PC-3 (cell line): ENCODE data around the gene CMKLR1. TPM values are rescaled to one million over a fixed set of nuclear protein-coding genes. Genes with fewer than 3 reads are reported as not detected.

Source experiments
- ATAC-seq: fragments of 200-7000 bp; cut with Tn5 transposase; 2 replicates; pipeline ENCODE4 v1.9.1; 2020; ENCODE audit warnings: mild to moderate bottlenecking, moderate library complexity
- BruUV-seq: library from RNA; stranded (reverse); fragments of 400-500 nt; replicated peaks from 2 replicates; lab custom pipeline; 2021; lab: Mats Ljungman, UMichigan
- CTCF ChIA-PET: fragments of 300-600 bp; sonication (Branson Sonifier 250); formaldehyde crosslinking; loops from one replicate; lab custom pipeline; 2022; ENCODE audit warnings: antibody characterized with exemption; lab: Charles Lee
- POLR2A ChIA-PET: fragments of 300-600 bp; sonication (Branson Sonifier 250); formaldehyde crosslinking; loops from one replicate; lab custom pipeline; 2022; ENCODE audit warnings: antibody characterized with exemption; ENCODE audit not compliant: unreplicated experiment; lab: Charles Lee
- DNase-seq: peaks from one replicate; pipeline ENCODE4 v3.0.0-alpha.2; 2015
- H2AFZ ChIP-seq: fragments of 300-600 bp; sonication (generic); 2 replicates; pipeline ENCODE4 v1.6.0; 2016; ENCODE audit warnings: antibody characterized with exemption, low read length
- H3F3A ChIP-seq: fragments of 300-600 bp; sonication (generic); one replicate; pipeline ENCODE4 v1.6.0; 2017; ENCODE audit warnings: antibody characterized with exemption, low read length, control low read depth, mild to moderate bottlenecking; ENCODE audit not compliant: unreplicated experiment
- H3K27ac ChIP-seq: fragments of 300-600 bp; sonication (generic); 2 replicates; pipeline ENCODE4 v1.5.1; 2016; ENCODE audit warnings: mild to moderate bottlenecking, low read length
- H3K27me3 ChIP-seq: fragments of 300-600 bp; sonication (generic); 2 replicates; pipeline ENCODE4 v1.6.1; 2016; ENCODE audit warnings: low read length, mixed read lengths
- H3K36me3 ChIP-seq: fragments of 300-600 bp; sonication (generic); 2 replicates; pipeline ENCODE4 v1.6.1; 2016; ENCODE audit warnings: low read depth, mixed run types, low read length, mixed read lengths
- H3K4me1 ChIP-seq: fragments of 300-600 bp; sonication (generic); 2 replicates; pipeline ENCODE4 v1.5.1; 2016; ENCODE audit warnings: low read length; ENCODE audit not compliant: insufficient read depth
- H3K4me2 ChIP-seq: fragments of 300-600 bp; sonication (generic); 2 replicates; pipeline ENCODE4 v1.6.0; 2016; ENCODE audit warnings: low read length
- H3K4me3 ChIP-seq: fragments of 300-600 bp; sonication (generic); 2 replicates; pipeline ENCODE4 v1.5.1; 2016; ENCODE audit warnings: mild to moderate bottlenecking, low read length, mixed read lengths
- H3K79me2 ChIP-seq: fragments of 300-600 bp; sonication (generic); 2 replicates; pipeline ENCODE4 v1.6.1; 2017; ENCODE audit warnings: low read length, mixed read lengths
- H3K9ac ChIP-seq: fragments of 300-600 bp; sonication (generic); 2 replicates; pipeline ENCODE4 v1.6.0; 2016; ENCODE audit warnings: mild to moderate bottlenecking, low read length
- H3K9me2 ChIP-seq: fragments of 300-600 bp; sonication (generic); replicated peaks from 2 replicates; pipeline ENCODE4 v1.6.1; 2016; ENCODE audit warnings: mixed run types, low read length, mixed read lengths
- H3K9me3 ChIP-seq: fragments of 300-600 bp; sonication (generic); 2 replicates; pipeline ENCODE4 v1.6.1; 2016; ENCODE audit warnings: low read length, mixed read lengths
- H4K20me1 ChIP-seq: fragments of 300-600 bp; sonication (generic); 2 replicates; pipeline ENCODE4 v1.6.1; 2016; ENCODE audit warnings: low read length, mixed read lengths
- EZH2 ChIP-seq: fragments of 300-600 bp; sonication (generic); IDR thresholded peaks from one replicate; pipeline ENCODE4 v1.6.1; 2017; ENCODE audit warnings: antibody characterized with exemption, mild to moderate bottlenecking, low read length; ENCODE audit not compliant: unreplicated experiment
- EZH2phosphoT487 ChIP-seq: fragments of 300-600 bp; sonication (generic); IDR thresholded peaks from 2 replicates; pipeline ENCODE4 v1.6.1; 2018; ENCODE audit warnings: mild to moderate bottlenecking, antibody characterized with exemption, low read length, borderline replicate concordance
- intact Hi-C: fragments of 100-400 bp; cut with micrococcal nuclease; formaldehyde crosslinking; loops from 2 replicates; pipeline ENCODE4 v1.9.0; 2023
- total RNA-seq: library from RNA; depleted of rRNA; stranded (reverse); fragments of >200 nt; gene quantifications from 2 replicates; pipeline ENCODE4 v1.2.3, GENCODE V29; 2014
- TF ChIP-seq, protein P1 (sequence below): fragments of 300-600 bp; sonication (generic); conservative IDR thresholded peaks from 2 replicates; pipeline ENCODE4 v1.5.1; 2017; ENCODE audit warnings: antibody characterized with exemption, low read depth, mild to moderate bottlenecking, low read length

The CMKLR1 gene
- total RNA-seq, 1 experiment from 2014 or later: not detected

DNA sequence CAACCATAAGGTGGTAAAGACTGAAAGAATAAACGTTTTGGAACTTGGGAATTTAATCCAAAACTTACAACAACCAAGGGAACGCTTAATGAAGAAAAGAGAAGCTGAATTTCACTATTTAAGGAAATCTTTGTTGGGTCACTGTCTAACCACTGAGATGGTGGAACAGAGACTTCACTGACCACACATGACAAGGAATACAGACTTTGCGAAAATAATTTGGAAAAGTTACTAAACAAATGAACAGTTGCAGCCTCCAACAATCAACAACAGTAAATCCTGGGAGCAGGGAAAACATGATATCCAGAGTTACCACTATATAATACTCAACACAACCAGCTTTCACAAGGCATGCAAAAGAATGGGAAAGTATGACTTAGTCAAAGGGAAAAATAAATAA lies 79.1 kb downstream of the CMKLR1 start:
- POLR2A ChIA-PET: no interaction called here
- DNase-seq: no peak
- CTCF ChIA-PET: no interaction called here
- intact Hi-C loops: no loop called here
- no peak overlapping the region for H3K4me3 ChIP-seq
- TF ChIP-seq EZH2 (no peak), EZH2phosphoT487 (no peak)
- TF ChIP-seq, protein P1, sequence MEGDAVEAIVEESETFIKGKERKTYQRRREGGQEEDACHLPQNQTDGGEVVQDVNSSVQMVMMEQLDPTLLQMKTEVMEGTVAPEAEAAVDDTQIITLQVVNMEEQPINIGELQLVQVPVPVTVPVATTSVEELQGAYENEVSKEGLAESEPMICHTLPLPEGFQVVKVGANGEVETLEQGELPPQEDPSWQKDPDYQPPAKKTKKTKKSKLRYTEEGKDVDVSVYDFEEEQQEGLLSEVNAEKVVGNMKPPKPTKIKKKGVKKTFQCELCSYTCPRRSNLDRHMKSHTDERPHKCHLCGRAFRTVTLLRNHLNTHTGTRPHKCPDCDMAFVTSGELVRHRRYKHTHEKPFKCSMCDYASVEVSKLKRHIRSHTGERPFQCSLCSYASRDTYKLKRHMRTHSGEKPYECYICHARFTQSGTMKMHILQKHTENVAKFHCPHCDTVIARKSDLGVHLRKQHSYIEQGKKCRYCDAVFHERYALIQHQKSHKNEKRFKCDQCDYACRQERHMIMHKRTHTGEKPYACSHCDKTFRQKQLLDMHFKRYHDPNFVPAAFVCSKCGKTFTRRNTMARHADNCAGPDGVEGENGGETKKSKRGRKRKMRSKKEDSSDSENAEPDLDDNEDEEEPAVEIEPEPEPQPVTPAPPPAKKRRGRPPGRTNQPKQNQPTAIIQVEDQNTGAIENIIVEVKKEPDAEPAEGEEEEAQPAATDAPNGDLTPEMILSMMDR: no peak
- no peak overlapping the region for H2AFZ ChIP-seq
- ATAC-seq: no peak
- no TSS peak for BruUV-seq
- H3K36me3 ChIP-seq: no peaks in the 10 kb centered on the region
- H3K4me1 ChIP-seq: no peaks in the 10 kb centered on the region
- no peaks in the 10 kb centered on the region; the same call in 1 of the 2 replicates for H3K9me2 ChIP-seq
- no peaks in the 10 kb centered on the region for H3K79me2 ChIP-seq
- H3F3A ChIP-seq: no peaks in the 10 kb centered on the region
- H4K20me1 ChIP-seq: no peaks in the 10 kb centered on the region
- H3K9me3 ChIP-seq: peaks cover 27% of the 10 kb centered on the region
- no peak overlapping the region for H3K9ac ChIP-seq
- no peak overlapping the region for H3K27ac ChIP-seq
- no peak overlapping the region for H3K4me2 ChIP-seq
- peaks cover 31% of the 10 kb centered on the region for H3K27me3 ChIP-seq

DNA sequence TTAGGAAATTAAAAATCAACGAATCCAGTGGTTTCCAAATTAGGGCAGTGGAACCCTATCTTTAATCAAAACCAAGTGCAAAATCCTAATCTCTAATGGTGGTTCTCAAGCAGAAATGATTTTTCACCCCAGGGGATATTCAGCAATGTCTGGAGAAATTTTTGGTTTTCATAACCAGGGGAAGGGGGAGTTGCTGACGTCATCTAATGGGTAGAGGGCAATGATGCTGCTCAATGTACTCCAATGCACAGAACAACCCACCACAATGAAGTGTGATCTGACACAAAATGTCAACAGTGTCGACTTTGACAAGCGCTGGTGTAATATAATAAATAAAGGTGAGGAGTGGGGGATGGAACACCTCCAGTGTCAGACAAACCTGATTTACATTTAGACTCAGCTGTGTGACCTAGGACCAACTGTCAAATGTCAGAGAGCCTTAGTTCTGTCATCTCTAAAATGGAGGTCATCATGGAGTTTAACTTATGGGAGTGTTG lies 81.5 kb downstream of the CMKLR1 start:
- CTCF ChIA-PET: no interaction called here
- POLR2A ChIA-PET: no interaction called here

DNA sequence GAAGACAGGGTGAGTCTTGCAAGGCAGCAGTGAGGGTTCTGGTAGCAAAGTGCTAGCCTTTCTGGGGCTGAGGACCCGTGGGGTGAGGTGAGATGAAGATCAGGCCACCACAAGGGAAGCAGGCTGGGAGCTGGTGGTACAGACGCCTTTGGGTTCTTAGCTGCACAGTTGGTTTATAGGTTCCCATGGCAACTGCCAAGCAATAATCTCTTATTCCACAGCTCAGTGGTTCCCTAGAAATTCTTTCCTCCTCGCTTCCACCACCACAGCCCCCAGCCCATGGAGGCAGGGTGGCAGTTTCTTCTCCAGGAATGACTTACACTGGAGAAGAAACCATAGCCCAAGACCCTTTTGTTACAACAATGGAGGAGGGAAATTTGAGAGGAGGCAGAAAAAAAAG lies 82.1 kb downstream of the CMKLR1 start:
- CTCF ChIA-PET: no interaction called here
- no TSS peak for BruUV-seq

More for the DNA sequence above, 81.5 kb downstream of the CMKLR1 start:
- no peaks in the 10 kb centered on the region for H3K79me2 ChIP-seq
- BruUV-seq: no TSS peak
- peaks cover 38% of the 10 kb centered on the region for H3K27me3 ChIP-seq
- no peaks in the 10 kb centered on the region for H4K20me1 ChIP-seq
- no peaks in the 10 kb centered on the region for H3F3A ChIP-seq
- no peak overlapping the region for H2AFZ ChIP-seq
- ATAC-seq (no peak), DNase-seq (no peak)
- H3K4me2 ChIP-seq: no peak overlapping the region
- no peaks in the 10 kb centered on the region; the same call in 1 of the 2 replicates for H3K9me2 ChIP-seq
- TF ChIP-seq, protein P1: no peak
- TF ChIP-seq EZH2phosphoT487 (no peak), EZH2 (no peak)
- no peak overlapping the region for H3K27ac ChIP-seq
- no peaks in the 10 kb centered on the region for H3K36me3 ChIP-seq
- no peak overlapping the region for H3K4me3 ChIP-seq
- peaks cover 27% of the 10 kb centered on the region for H3K9me3 ChIP-seq
- H3K9ac ChIP-seq: no peak overlapping the region
- no peaks in the 10 kb centered on the region for H3K4me1 ChIP-seq
- intact Hi-C loops: no loop called here

More for the DNA sequence above, 82.1 kb downstream of the CMKLR1 start:
- no peaks in the 10 kb centered on the region for H3F3A ChIP-seq
- H3K27ac ChIP-seq: no peak overlapping the region
- H3K4me2 ChIP-seq: no peak overlapping the region
- peaks cover 44% of the 10 kb centered on the region for H3K27me3 ChIP-seq
- POLR2A ChIA-PET: no interaction called here
- no peaks in the 10 kb centered on the region for H4K20me1 ChIP-seq
- TF ChIP-seq, protein P1: no peak
- TF ChIP-seq EZH2phosphoT487: no peak
- TF ChIP-seq EZH2: no peak
- ATAC-seq: no peak
- H3K36me3 ChIP-seq: no peaks in the 10 kb centered on the region
- no peaks in the 10 kb centered on the region for H3K4me1 ChIP-seq
- no peak overlapping the region for H2AFZ ChIP-seq
- H3K4me3 ChIP-seq: no peak overlapping the region
- H3K79me2 ChIP-seq: no peaks in the 10 kb centered on the region
- intact Hi-C loops: no loop called here
- peaks cover 27% of the 10 kb centered on the region for H3K9me3 ChIP-seq
- no peak overlapping the region for H3K9ac ChIP-seq
- no peak for DNase-seq
- H3K9me2 ChIP-seq: no peaks in the 10 kb centered on the region; the same call in 1 of the 2 replicates
